ENCODE results near the gene MALT1.

Gene MALT1

DNA sequence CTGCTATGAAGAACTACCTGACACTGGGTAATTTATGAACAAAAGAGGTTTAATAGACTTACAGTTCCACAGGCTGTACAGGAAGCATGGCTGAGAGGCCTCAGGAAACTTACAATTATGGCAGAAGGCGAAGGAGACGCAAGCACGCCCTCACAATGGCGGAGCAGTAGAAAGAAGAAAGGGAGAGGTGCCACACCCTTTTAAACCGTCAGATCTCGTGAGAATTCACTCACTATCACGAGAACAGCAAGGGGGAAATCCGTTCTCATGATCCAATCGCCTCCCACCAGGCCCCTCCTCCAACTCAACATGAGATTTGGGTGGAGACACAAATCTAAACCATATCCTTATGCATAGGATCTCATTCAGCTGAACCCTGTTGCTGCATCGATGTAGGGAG, 108.8 kb downstream of the MALT1 start:
- DNase-seq: no peak

DNA sequence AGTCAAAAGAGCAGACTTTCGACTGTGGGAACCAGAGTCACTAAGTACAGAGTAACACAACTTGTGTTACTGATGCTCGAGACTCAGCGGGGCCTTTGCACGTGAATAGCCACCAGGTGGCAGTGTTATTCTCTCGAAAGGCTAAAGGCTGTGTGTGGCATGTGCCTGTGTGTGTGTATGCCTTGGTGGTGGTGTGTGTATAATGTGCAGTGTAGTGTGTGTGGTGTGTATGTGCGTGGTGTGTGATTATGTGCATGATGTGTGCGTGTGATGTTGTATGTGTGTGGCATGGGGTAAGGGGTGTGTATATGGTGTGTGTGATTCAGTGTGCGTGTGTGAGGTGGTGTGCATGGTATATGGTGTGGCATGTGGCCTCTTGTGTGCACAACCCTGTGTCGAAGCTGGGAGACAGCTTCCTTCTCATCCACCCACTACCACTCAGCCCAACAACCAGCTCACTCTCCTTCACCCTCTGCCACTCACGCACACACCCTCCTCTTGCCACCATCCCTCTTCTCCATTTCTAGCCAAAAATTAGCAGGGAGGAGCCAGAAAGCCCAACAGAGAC, 110.4 kb downstream of the MALT1 start:
- DNase-seq: peak; percentile 63

DNA sequence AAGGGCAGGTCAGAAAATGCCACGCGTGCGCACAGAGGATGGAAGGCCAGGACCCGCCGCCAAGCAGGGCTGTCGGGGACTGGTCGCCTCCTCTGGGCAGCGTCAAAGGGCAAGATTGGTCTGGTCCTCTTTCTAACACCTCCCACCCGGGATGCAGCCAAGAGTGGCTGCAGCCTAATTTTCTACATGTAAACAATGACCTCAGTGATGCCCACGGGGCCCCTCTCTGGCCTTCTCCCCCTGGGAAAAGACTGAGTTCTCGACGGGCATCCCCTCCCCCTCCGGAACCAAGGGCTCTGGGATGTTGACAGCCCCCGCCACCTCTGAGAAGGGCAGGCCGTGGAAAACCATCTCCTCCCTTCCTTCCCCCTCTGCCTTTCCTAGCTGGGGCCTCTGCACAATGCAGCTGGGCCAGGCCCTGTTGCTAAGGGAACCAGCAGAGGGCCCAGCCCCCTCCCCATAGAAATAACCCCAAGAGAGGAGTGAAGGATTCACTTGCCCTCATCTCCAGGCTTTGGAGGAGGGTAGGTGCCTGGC, 113.4 kb downstream of the MALT1 start:
- DNase-seq: no peak

DNA sequence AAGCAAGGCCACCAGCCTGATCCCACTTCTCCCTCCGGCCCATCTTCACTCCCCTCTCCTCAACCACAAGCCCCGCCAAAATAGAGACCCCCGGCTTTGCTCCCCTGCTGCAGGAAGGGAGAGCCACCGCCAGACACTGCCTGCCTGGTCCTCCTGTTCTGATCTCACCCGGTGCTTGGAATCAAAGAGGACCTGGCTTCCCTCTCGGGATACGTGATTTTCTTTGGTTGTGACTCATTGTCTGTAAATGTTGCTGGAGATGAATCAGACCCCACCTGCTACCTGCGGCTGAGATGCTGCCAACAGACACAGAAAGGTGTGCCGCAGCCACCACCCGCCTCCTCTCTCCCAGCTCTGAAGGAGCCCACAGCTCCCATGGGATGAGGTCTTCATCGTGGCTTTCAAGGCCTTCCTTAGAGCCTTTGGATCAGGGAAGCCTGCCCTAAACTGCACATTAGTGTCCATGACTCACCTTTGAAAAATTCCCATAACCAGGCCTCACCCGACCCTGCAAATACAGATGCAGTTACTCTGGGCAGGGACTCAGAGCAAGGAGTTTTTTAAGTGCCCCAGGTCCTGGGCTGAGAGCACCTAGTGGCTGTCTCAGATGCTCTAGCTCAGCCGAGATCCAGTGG, 114.0 kb downstream of the MALT1 start:
- no peak for DNase-seq

DNA sequence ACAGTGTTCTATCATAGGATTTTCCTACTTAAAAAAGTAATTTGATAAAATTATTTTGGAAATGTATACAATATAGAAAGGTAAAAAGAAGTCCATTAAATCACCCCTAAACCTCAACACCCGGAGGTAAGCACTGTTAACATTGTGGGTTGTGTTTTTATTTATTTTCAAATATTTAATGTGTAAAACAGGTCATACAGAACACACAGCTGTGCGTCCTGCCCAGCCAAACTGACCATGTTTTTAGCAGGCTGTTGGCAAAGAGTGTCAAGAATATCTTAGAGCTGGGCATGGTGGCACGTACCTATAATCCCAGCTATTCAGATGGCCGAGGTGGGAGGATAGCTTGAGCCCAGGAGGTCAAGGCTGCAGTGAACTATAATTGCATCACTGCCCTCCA, 114.6 kb downstream of the MALT1 start:
- no peak for DNase-seq

DNA sequence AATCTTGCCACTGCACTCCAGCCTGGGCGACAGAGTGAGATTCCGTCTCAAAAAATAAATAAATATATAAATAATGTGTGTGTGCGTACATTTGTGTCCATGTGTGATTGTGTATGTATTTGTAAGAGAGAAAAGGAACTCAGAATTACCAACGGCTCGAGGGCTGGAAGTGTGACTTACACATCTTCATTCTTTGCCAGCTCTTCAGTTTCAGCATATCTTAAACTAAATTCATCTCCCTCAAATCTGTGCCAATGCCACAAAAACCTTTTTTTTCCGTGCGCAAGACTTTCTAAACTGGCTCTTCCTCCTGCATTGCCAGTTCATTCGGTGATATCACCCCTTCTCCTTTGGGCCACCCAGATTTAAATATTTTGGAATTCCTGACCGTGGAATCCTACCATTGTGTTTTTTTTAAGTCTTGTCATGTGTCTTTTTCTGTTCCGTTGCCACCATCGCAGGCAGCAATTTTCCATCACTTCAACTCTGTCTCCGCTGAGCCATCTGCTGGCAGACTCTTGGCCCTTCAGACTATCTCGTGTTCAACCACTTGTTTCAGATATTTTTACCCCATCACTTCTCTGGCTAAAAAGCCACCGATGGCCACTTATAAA, 116.4 kb downstream of the MALT1 start:
- DNase-seq: no peak

DNA sequence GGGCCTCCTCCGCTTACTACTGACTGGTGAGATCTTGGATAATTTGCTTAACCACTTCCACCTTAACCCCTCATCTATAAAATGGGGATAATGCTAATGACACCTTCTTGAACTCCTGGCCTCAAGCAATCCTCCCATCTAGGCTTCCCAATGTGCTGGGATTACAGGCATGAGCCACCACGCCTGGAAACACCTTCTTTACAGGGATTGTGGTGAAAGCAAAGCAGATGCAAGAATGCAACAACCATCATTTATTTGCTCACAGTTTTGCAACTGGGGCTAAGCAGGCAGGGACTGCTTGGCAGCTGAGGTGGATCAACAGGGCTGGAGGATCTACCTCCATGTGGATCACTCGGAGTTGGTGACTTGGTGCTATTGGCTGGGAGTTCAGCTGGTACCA, 117.2 kb downstream of the MALT1 start:
- no peak for DNase-seq

DNA sequence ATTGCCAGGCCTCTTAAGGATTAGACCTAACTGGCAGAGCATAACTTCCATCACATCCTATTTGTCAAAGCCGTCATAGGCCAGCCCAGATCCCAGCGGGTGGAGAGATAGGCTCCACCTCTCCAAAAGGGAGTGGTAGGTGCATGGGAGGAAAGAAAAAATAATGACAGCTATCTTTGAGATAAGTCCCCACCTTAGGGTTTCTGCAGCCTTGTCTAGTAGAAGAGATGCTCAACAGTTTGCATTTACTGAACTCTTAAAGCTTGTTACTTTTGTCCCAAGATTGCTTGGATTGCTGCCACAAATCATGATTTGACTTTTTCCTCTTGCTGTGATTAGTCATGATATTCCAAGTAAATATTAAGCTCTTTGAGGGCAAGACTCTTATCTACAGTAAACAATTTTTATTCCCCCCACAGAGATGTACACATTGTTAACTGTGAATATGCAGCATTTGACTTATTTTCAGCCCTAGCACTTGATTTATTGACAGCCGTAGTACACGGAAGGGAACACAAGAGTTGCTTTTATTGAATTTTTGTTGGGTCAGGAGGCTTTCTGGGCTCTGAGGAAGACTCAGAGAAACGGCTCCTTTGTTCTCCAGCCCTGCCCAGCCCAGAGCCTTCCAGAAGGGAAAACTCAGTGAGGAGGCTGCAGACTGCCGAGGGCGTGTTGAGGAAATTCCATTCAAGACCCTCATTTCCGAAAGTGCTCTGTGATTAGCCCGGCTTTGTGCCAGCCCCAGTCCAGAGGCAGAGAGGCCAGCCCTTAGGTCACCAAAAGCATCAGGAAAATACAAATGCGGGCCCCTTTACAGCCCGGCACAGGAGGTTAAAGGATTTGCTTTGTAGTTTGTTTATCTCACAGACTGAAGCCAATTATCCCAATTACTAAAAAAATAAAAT, 118.0 kb downstream of the MALT1 start:
- no peak for DNase-seq

DNA sequence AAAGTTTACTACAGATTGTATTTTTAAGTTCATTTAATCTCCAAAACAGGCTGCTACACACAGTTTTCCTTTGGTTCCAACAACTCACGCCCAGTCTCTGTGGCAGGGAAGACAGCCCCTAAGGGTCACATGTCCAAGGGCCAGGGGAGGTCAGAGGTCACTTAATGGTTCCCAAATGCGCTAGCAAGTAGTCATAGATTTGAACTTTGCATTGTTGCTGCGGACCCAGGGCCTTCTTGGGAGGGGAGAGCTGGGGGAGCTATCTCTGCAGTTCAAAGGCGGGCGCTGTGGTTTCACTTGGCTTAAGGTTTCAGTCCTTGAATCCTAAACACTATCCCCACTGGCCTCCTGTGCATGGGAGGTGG, 118.6 kb downstream of the MALT1 start:
- no peak for DNase-seq

DNA sequence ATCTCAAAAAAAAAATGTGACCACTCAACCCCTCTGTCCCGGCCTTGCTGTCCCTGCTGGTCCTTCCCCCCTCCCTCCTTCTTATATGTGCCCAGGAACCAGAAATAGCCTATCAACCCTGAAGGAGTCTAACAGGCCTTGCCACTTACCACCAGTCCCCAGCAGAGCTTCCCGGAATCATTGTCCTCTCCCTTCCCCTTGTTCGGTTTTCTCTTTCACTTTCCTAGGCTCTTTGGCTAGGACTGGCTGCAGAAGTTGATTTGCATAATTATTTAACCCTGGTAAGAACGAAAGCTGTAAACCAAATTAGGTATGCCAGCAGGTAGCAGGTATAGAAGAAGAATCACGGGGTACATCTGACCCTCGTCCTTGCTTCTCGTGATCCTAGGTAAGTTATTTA, 120.8 kb downstream of the MALT1 start:
- DNase-seq: no peak

DNA sequence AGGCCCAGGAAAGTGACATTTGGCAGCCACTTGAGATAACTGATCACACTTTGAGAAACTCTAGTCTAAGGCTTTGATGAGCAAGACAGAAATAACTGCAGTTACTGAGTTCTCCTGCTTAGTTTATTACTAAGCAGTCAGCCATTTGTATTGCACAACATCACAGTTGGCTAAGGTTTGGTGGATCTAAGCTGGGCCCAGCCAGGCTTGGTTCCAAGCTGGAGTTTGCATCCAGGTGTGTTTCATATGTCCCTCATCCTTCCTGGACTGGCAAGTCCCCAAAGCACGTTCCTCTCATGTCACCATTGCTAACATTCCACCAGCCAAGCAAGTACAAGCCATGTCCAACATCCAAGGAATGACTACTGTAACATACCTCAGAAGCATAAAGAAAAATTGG, 122.1 kb downstream of the MALT1 start:
- no peak for DNase-seq

DNA sequence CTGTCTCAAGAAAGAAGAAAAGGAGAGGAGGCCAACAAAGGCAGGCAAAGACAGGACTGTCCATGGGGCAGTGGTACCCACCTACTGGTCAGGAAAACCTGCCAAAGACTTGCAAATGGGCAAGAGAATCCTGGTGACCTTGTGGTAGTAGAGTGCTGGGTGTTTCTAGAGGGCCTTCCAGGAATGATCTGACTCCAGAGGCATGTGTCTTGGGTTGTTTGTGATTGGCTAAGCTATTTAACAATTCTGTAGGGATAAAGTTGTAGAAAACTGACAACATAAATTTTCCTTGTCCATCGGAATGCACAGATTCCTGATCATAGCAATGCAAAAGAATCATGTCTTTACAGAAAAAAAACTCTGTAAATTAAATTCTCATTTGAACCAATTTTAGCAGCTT, 125.0 kb downstream of the MALT1 start:
- DNase-seq: no peak

DNA sequence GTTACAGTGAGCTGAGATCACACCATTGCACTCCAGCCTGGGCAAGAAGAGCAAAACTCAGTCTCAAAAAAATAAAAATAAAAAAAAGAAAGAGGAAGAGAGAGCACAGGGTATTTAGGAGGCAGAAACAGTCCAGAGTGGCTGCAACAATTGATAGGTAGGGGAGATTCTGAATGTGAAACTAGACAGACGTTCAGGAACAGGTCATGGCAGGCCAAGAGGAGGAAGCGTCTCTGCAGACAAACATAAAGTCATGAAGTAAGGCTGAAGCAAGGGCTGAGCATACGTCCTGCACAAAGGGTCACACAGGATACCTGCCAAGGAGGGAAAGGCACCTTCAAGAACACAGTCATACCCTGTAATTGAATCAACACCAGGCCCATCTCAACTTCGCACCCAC, 129.3 kb downstream of the MALT1 start:
- no peak for DNase-seq

DNA sequence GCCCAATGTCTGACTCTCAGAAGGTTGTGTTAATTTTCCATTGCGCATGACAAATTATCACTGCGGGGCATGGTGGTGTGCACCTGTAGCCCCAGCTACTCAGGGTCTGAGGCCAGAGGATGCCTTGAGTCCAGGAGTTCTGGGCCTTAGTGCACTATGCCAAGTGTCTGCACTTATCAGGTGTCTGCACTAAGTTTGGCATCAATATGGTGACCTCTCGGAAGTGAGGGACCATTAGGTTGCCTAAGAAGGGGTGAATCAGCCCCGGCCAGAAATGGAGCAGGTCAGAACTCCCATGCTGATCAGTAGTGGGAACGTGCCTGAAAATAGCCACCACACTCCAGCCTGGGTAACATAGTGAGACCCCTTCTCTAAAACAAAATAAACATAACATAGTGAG, 131.7 kb downstream of the MALT1 start:
- DNase-seq: no peak

DNA sequence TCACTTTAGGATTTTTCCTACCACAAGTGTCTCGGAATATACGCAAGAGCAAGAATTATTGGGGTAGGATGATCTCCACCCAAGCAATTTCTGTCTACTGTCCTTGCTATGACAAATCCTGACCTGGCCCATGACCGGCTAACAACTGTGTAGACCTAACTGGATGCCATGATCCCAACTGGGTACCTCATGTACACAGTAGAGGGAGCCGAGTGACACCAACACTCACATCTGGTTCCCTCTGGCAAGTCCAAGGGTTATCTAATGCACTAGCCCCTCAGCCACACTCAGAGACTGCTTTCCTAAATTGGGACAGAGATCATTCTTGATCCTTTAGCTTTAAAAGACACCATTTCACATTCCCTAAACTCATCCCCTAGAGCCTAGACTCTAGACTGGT, 132.7 kb downstream of the MALT1 start:
- no peak for DNase-seq

Measured in CD4-positive, alpha-beta T cell treated with Interleukin-4 for 4 hours (primary cell).